ENCODE results near the gene LRRC8A. TPM values are rescaled to one million over a fixed set of nuclear protein-coding genes. Genes with fewer than 3 reads are reported as not detected.

LRRC8A gene
- total and polyA plus RNA-seq, 2 of the 8 experiments (the other 6 are each of a cell fraction or from before 2014, with no cell fraction given), result 103 to 111 TPM

- TF ChIP-seq SIX5 (IDR thresholded peaks at IDR 0.05; ENCODE audit: low read depth, low read length) (no peak), GABPA (IDR thresholded peaks at IDR 0.05; ENCODE audit: borderline replicate concordance, insufficient read depth, low read length) (no peak), RAD21 (IDR thresholded peaks at IDR 0.05 in 1 of 2, conservative IDR thresholded peaks at IDR 0.05 in 1 of 2; ENCODE audit: low read depth in 2 of 2, low read length in 2 of 2) (no peak), BRCA1 (IDR thresholded peaks at IDR 0.05; ENCODE audit: low read depth, low read length) (no peak), SUZ12 (IDR thresholded peaks at IDR 0.05; ENCODE audit: low read length) (no peak), SP4 (IDR thresholded peaks at IDR 0.05; ENCODE audit: low read length) (no peak)
Measured at GRCh38 chr9:128920381-128921058, 38.6 kb downstream of the LRRC8A start, which contains the start of gene PHYHD1 (continued).
